Upper lobe of right lung (tissue), 1 donor: ENCODE data around the gene STARD10. TPM values are rescaled to one million over a fixed set of nuclear protein-coding genes. Genes with fewer than 3 reads are reported as not detected.

Source experiments
- ATAC-seq: fragments of 200-7000 bp; cut with Tn5 transposase; one replicate; pipeline ENCODE4 v1.9.1; 2020; ENCODE audit warnings: mild to moderate bottlenecking, moderate library complexity
- DNase-seq: peaks from one replicate; pipeline ENCODE4 v3.0.0-alpha.2; 2020
- H3K27ac ChIP-seq: fragments of 200-600 bp; one replicate; pipeline ENCODE4 v1.8.0; 2022
- H3K27me3 ChIP-seq: fragments of 200-600 bp; one replicate; pipeline ENCODE4 v1.8.0; 2022; ENCODE audit warnings: mild to moderate bottlenecking
- H3K36me3 ChIP-seq: fragments of 200-600 bp; one replicate; pipeline ENCODE4 v1.8.0; 2022
- H3K4me1 ChIP-seq: fragments of 200-600 bp; one replicate; pipeline ENCODE4 v1.8.0; 2022
- H3K4me3 ChIP-seq: fragments of 200-600 bp; one replicate; pipeline ENCODE4 v1.8.0; 2022; ENCODE audit warnings: mild to moderate bottlenecking
- H3K9me3 ChIP-seq: fragments of 200-600 bp; one replicate; pipeline ENCODE4 v1.8.0; 2022
- intact Hi-C: fragments of 100-400 bp; cut with DNase I; formaldehyde crosslinking; loops from one replicate; pipeline ENCODE4 v1.11.0; 2022
- long read RNA-seq: library from polyadenylated mRNA; unstranded; transcript quantifications from one replicate; pipeline ENCODE4 v2.0.0, GENCODE V29; 2021
- total RNA-seq: library from RNA; stranded (reverse); fragmentation: NEBNext Ultra II Directional; extraction: Animal tissue kit (Norgen Biotek cat#: 25700); gene quantifications from one replicate; pipeline ENCODE4 v1.2.1, GENCODE V29; 2021
- TF ChIP-seq, protein P1 (sequence below): fragments of 200-600 bp; IDR thresholded peaks from one replicate; pipeline ENCODE4 v1.8.0; 2022; ENCODE audit warnings: antibody characterized with exemption
- donor health status: DM: no; HTN: yes; CAD: no; lungs with severe emphysema.

STARD10 gene, protein sequence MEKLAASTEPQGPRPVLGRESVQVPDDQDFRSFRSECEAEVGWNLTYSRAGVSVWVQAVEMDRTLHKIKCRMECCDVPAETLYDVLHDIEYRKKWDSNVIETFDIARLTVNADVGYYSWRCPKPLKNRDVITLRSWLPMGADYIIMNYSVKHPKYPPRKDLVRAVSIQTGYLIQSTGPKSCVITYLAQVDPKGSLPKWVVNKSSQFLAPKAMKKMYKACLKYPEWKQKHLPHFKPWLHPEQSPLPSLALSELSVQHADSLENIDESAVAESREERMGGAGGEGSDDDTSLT
- 116 TPM for total RNA-seq
- long read RNA-seq, transcript STARD10-220 (7 exons, 1,085 nt): minor isoform, 11 of 153 reads
- long read RNA-seq, transcript STARD10-210 (7 exons, 1,100 nt): major isoform, 93 of 153 reads
- long read RNA-seq, transcript STARD10-217 (3 exons, 506 nt): minor isoform, 18 of 153 reads
- long read RNA-seq, partial matches to known transcripts: 15 of 153 reads
- long read RNA-seq, other reads (novel, unspliced or antisense): 15 of 153 reads

DNA sequence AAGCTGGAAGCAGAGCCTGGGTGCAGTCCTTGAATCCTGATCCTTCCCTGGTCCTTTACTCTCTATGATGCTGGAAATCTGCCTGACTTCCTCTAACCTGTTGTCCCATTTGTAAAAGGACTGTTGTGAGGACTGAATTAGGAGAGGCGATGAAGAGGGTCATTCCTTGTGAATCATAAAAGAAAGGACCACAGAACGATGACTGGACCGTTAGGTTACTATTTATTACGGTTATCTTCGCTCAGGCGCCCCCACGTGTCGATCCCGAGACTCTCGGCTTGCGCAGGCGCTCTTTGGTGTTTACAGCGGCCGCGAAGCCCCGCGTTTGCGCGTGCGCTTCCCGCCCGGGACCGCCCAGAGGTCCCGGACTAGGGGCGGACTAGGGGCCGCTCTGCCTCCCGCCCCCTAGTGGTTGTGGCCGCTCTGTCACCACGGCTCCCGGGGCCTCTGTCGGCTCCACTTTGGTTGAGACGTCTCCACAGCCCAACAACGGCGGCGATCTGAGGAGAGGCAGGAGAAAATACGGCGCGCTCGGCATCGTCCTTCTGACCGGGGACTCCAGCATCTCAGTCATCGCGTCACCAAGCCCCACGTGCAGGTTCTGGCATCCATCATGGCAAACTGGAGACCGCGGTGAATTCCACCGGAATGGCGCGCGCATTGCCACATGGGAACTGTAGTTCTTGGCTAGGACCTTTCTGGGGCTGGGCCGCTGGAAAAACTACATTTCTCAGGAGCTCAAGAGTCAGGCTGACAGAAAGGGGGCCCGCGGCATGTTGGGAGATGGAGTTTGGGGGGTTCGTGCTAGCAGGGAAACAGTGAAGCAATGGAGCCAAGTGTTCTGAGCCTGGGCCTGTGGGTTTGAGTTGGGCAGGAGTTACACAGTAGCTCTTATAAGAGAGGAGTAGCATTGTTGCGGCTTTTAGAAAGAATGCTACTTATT, at the start of gene STARD10:
TSS of gene STARD10 (minus strand) at position 623 of the 943 bp plus-strand sequence. CDS start 12,866 bp downstream, outside the sequence.
- H3K27ac ChIP-seq: peak within 1 kb of the TSS; percentile 87
- intact Hi-C loops: loop anchor here (5.0 kb wide), 1 partner anchor 66 kb away; no protein-coding TSS in a partner anchor
- H3K4me1 ChIP-seq: peaks cover 28% of the 10 kb centered on the region
- no peaks in the 10 kb centered on the region for H3K9me3 ChIP-seq
- ATAC-seq: peak; percentile 97
- DNase-seq: peak; percentile 98
- no peaks in the 10 kb centered on the region for H3K27me3 ChIP-seq
- H3K4me3 ChIP-seq: peak within 1 kb of the TSS; percentile 68
- no peaks in the 10 kb centered on the region for H3K36me3 ChIP-seq
- TF ChIP-seq, protein P1, sequence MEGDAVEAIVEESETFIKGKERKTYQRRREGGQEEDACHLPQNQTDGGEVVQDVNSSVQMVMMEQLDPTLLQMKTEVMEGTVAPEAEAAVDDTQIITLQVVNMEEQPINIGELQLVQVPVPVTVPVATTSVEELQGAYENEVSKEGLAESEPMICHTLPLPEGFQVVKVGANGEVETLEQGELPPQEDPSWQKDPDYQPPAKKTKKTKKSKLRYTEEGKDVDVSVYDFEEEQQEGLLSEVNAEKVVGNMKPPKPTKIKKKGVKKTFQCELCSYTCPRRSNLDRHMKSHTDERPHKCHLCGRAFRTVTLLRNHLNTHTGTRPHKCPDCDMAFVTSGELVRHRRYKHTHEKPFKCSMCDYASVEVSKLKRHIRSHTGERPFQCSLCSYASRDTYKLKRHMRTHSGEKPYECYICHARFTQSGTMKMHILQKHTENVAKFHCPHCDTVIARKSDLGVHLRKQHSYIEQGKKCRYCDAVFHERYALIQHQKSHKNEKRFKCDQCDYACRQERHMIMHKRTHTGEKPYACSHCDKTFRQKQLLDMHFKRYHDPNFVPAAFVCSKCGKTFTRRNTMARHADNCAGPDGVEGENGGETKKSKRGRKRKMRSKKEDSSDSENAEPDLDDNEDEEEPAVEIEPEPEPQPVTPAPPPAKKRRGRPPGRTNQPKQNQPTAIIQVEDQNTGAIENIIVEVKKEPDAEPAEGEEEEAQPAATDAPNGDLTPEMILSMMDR: peak; percentile 95

DNA sequence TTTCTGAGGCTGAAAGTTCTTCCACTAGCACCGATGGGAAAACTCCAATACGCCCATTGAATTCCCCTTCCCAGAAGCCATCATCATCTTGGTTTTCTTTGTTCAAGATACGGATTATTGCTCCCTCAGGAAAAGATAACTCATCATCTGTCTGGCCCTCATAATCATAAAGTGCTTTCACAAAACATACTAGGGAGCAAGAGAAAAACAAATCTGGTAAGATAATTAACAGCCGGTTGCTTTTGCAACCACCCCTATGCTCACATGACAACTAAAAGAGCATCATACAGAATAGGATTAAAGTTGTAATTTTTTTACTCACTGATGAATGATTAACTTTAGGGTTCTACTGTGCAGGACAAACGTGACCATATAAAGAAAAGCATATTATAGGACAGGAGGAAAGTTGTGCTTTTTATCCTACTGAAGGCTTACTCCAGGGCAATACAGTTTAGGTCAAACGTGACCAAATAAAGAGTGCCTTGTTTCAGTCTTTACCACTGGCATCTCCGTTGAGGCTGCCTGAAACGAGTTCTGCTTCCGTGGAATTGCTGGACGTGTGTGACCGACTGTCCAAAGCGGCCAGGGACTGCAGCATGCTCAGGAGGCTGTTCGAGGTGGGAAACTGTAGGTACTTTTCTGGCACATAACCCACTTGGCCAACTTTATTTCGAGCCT, 48.9 kb upstream of the STARD10 start:
- no peak overlapping the region for H3K27ac ChIP-seq
- ATAC-seq: no peak
- H3K4me1 ChIP-seq: no peaks in the 10 kb centered on the region

DNA sequence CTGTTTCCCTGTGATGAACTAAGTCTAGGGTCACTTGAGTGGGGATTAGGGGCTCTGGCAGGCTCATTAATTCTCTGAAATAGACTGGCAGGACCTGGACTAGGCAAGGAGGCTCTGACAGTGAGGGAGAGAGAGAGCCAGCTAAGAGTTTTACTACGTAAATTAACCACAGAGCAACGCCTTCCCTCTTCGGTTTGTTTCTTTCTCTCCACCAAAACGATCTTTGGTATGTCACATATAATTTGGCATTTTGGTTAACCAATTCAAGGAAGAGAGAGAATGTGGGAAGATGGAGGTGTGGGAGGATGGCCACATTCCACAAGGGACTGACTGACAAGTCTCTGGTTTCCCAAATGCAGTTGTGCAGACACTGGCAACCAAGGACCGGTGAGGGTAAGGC, 48.3 kb upstream of the STARD10 start:
- H3K4me3 ChIP-seq: no peak overlapping the region
- TF ChIP-seq, protein P1: no peak
- intact Hi-C loops: no loop called here
- peaks cover 72% of the 10 kb centered on the region for H3K36me3 ChIP-seq
- no peaks in the 10 kb centered on the region for H3K9me3 ChIP-seq
- no peaks in the 10 kb centered on the region for H3K27me3 ChIP-seq
- no peak overlapping the region for H3K27ac ChIP-seq
- ATAC-seq (no peak), DNase-seq (no peak)
- no peaks in the 10 kb centered on the region for H3K4me1 ChIP-seq

More for the DNA sequence above, 48.9 kb upstream of the STARD10 start:
- Histone ChIP-seq H3K9me3 (no peaks in the 10 kb centered on the region), H3K27me3 (no peaks in the 10 kb centered on the region), H3K4me3 (no peak overlapping the region), H3K36me3 (peaks cover 65% of the 10 kb centered on the region)
- intact Hi-C loops: no loop called here
- no peak for DNase-seq
- TF ChIP-seq, protein P1: no peak

DNA sequence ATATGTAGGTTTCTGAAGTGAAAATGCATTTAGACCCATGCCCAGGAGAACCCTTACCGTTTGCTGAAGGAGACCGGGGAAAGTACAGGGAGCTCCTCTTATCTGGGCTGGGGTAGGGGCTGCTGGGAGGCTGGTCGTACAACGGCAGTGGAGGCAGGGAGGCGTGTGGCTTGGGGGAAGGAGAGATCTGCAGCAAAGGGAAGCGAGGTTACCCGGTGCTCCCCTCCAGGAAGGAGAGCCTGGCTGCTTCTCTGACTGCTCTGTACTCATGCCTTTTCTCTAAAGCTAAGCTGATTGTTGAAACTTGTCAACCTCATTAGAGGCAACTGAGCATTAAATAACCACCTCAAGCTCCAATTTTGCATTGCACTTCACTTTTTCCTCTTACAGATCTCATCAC, 47.5 kb upstream of the STARD10 start:
- no peaks in the 10 kb centered on the region for H3K9me3 ChIP-seq
- TF ChIP-seq, protein P1: no peak
- H3K27ac ChIP-seq: no peak overlapping the region
- H3K4me1 ChIP-seq: peaks cover 4% of the 10 kb centered on the region
- ATAC-seq: no peak
- H3K36me3 ChIP-seq: peaks cover 75% of the 10 kb centered on the region
- no peaks in the 10 kb centered on the region for H3K27me3 ChIP-seq
- H3K4me3 ChIP-seq: no peak overlapping the region
- intact Hi-C loops: no loop called here
- no peak for DNase-seq

DNA sequence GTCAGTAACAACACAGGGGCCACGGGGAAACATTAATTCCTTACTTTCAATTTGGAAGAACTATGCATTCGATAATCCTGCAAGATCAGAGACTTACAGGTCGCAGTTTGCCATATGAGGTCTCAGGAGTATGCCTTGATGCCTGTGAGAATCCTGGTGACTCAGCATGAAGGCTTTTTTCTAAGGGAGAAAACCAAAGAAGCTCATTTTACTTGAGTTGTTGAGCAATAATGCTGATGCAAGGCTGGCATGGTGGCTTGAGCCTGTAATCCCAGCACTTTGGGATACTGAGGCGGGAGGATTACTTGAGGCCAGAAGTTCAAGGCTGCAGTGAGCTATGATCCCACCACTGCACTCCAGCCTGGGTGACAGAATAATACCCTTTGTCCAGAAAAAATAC, 46.9 kb upstream of the STARD10 start:
- TF ChIP-seq, protein P1: no peak
- H3K4me1 ChIP-seq: peaks cover 5% of the 10 kb centered on the region
- no peak for DNase-seq
- no peak for ATAC-seq
- H3K36me3 ChIP-seq: peaks cover 75% of the 10 kb centered on the region
- no peak overlapping the region for H3K27ac ChIP-seq
- no peak overlapping the region for H3K4me3 ChIP-seq
- H3K27me3 ChIP-seq: no peaks in the 10 kb centered on the region
- intact Hi-C loops: no loop called here
- H3K9me3 ChIP-seq: no peaks in the 10 kb centered on the region
